Measurements from ENCODE around the gene C11orf21.
"Not testable (repeated sequence)": the region's sequence is repeated elsewhere in the genome, so short reads cannot be mapped to it uniquely, and the experiment has no call there.

The C11orf21 gene

DNA sequence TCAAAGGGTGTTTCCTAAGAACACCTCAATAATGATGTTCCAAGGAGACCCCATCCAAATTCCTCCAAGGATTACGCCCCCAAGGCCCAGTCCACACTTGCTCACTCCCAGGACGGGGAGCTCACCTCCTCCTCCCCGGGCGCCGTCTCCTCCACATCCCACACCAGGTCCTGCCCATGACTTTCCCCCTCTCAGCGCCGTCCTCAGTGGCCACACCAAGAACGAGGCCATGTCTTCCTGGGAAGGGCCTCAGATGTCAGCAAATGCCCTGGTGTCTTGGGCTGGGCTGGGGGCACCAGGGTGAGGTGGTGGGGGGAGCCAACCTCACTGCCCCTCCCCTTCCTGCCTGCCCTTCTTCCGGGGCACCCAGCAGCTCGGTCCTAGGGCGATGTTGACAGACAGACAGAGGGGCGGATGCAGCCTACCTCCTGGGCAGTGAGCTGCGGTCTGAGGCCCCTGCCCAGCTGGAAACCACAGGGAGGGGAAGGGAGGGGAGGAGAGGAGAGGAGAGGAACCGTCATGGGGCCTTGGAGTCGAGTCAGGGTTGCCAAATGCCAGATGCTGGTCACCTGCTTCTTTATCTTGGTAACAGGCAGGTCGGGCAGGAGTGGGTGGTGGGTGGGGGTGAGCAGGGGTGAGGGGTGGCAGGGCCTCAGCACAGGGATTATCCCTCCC lies at the start of gene C11orf21, which contains the start of gene TSPAN32:
Gene C11orf21 (minus strand): TSS at position 288 of the 675 bp plus-strand sequence. CDS start 110 bp downstream, at position 178.
Gene TSPAN32 (plus strand): TSS at position 383 of the 675 bp plus-strand sequence. CDS start 137 bp downstream, at position 520.
- DNase-seq, result no peak

- DNase-seq, result no peak
Measured at GRCh38 chr11:2348986-2349385, 47.3 kb upstream of the C11orf21 start.

DNA sequence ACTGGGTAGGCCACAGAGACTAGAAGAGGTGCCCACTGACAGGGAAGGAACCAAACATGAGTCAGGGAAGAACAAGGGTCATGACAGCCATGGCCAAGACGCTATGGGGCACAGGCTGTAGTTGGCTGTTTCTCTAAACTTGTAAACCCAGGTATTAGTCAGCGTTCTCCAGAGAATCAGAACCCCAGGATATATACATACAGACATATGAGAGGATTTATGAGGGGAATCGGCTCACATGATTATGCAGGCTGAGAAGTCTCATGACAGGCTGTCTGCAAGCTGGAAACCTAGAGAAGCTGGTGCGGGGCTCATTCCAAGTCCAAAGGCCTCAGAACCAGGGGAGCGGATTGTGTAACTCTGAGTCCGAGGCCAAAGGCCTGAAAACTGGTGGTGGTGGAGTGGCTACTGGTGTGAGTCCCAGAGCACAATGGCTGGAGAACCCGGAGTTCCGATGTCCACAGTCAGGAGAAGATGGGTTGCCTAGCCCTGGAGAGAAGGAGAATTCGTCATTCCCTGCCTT lies 45.7 kb upstream of the C11orf21 start:
- no peak for DNase-seq

GRCh38 chr11:2346586-2347307 lies 45.0 kb upstream of the C11orf21 start:
- no peak for DNase-seq

GRCh38 chr11:2346014-2346413 lies 44.3 kb upstream of the C11orf21 start:
- no peak for DNase-seq

DNA sequence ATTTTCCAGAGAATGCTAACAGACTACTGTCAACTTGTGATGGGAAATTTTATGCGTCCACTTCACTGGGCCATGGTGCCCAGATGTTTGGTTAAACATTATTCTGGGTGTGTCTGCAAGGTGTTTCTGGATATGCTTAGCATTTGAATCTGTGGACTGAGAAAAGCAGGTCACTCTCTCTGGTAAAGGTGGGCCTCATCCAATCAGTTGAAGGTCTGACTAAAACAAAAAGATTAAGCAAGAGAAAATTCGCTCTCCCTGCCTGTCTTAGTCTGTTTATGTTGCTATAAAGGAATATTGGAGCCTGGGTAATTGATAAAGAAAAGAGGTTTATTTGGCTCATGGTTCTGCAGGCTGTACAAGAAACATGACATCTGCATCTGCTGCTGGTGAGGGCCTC lies 43.3 kb upstream of the C11orf21 start:
- no peak for DNase-seq

DNA sequence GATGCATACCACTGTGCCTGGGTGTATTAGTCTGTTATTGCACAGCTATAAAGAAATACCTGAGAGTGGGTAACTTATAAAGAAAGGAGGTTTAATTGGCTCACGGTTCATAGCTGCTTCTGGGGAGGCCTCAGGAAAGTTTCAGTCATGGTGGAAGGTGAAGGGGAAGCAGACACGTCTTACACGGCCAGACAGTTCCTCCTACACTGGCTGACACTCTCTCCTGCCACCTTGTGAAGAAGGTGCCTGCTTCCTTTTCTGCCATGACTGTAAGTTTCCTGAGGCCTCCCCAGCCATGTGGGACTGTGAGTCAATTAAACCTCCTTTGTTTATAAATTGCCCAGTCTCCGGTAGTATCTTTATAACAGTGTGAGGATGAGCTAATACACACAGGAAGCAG lies 41.8 kb upstream of the C11orf21 start:
- DNase-seq, result no peak

DNA sequence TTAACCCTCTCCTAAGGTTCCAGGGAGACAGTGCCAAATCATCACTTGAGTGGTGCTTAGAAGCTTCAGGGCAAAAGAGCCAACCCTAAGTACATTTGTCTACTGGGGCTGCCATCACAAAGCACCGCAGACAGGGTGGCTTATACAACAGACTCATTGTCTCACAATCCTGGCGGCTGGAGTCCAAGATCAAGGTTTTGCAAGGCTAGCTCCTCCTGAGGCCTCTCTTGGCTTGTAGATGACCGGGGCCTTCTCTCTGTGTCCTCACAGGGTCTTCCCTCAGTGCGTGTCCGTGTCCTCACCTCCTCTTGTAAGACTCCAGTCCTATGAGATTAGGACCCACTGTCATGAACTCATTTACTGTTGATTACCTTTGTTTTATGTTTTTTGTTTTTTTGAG lies 41.3 kb upstream of the C11orf21 start:
- DNase-seq, result no peak

DNA sequence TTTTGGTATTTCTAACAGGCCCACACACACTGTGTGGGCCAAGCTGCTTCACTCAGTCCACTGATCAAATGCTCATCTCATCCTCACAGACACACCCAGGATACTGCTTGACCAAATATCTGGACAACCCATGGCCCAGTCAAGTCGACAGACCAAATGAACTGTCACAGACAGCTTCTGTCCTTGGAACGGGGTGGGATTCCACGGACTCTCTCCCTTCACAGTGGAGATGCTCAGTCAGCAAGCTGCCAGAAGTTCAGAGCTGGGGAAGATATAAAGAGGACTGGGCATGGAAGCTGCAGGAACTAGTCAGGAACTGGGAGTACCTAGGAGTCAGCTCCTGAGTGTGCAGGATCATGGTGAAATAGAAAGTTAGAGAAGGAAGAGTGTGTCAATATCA lies 40.8 kb upstream of the C11orf21 start:
- DNase-seq, result no peak

DNA sequence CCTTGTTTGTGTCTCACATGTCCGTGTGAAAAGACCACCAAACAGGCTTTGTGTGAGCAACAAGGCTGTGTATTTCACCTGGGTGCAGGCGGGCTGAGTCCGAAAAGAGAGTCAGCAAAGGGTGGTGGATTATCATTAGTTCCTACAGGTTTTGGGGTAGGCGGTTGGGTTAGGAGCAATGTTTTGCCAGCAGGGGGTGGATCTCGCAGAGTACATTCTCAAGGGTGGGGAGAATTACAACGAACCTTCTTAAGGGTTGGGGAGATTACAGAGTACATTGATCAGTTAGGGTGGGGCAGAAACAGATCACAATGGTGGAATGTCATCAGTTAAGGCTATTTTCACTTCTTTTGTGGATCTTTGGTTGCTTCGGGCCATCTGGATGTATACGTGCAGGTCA lies 37.0 kb upstream of the C11orf21 start:
- not testable (repeated sequence) for DNase-seq

- DNase-seq, result not testable (repeated sequence)
Measured at GRCh38 chr11:2335286-2335685, 33.6 kb upstream of the C11orf21 start.

DNA sequence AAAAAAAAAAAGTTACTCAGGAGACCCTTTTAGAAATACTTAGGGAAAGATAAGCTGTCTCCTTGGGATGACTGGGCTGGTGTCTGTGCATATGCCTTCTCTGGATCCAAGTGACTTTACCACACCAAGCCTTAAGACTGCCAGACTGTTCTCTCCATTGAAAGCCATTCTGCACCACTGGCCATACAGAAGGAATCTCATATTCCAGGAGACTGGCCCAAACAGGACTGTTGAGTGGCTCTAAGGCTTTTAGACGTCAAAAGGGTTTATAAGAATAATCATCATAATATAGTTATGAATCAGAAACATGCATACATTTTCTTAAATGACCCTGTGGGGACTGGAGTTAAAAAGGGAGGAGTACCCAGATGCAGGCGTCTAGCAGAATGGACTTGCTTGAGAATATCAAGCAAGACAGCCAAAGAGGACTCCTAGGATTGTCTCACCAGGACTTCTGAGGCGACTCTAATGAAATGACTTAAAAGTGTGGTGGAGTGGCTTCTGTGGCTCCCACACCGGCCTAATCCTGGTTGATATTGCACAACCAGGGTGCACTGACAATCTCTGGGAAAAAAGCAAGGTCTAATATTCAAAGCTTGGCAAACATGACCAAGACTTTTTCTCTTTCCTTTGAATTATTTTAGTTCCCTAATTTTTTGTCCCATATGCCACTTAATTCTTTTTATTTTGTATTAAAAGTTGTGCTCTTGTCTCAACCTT lies 31.9 kb upstream of the C11orf21 start:
- DNase-seq, result not testable (repeated sequence)

- not testable (repeated sequence) for DNase-seq
Measured at GRCh38 chr11:2332569-2332968, 30.9 kb upstream of the C11orf21 start.

DNA sequence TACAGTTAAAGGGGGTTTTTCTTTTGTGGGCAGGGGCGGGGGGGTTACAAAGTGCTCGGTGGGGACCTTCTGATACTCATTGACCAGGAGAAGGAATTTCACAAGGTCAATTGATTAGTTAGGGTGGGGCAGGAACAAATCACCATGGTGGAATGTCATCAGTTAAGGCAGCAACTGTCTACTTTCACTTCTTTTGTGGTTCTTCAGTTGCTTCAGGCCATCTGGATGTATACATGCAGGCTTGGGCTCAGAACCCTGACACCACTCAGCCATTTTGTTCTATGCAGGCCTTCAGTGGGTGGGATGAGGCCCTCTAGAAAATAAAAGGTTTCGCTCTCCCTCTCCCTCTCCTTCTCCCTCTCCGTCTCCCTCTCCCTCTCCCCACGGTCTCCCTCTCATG lies 29.7 kb upstream of the C11orf21 start:
- no peak for DNase-seq

DNA sequence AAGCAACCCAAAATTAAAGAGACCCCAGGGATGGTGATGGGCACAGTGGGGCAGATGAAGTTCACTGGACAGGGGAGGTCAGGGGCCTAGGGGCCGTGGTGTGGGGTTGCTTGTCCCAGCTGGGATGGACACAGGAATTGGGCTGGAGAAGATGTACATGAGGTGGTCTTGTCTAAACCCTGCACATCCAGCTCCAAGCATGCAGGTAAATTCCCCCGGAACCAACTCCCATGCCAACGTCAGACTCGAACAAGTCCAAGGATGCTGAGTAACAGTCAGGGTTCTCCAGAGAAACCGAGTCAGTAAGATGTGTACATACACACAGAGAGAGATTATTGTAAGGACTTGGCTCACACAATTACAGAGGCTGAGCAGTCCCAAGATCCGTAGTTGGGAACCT lies 29.0 kb upstream of the C11orf21 start:
- DNase-seq, result no peak

DNA sequence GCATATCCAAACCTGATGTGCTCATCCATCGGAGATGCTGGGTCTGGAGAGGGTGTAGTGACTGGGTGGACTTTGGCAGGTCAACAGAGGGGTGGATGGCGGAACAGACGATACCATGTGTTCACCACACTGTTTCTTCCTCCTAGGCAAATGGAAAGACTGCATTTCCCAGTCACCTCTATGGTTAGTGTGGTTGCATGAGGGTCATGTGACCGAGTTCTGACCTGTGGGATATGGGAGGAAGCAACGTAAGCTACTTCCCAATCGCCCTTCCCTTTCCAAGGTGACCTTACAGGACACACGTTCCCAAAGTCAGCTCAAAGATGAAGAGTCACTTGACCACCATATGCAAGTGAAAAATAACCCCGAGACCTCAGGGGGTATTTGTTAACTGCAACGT lies 27.8 kb upstream of the C11orf21 start:
- DNase-seq, result no peak

- DNase-seq, result no peak
Measured at GRCh38 chr11:2328656-2329354, 27.1 kb upstream of the C11orf21 start.

DNA sequence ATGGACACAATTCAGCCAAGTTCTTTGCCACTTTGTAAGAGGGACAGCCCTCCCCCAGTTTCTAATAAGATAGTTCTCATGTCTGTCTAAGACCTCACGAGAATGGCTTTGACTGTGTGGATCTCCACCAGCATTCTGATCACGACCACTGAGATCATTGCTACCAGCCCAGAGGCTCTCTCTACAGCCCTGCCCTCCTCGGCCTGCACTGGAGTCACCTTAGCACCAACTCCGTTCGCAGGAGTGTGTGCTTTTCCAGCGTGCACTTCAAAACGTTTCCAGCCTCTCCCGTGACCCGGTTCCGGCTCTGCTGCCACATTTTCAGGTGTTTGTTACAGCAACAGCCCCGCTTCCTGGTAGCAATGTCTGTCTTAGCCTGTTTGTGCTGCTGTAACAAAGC lies 26.3 kb upstream of the C11orf21 start:
- no peak for DNase-seq

DNA sequence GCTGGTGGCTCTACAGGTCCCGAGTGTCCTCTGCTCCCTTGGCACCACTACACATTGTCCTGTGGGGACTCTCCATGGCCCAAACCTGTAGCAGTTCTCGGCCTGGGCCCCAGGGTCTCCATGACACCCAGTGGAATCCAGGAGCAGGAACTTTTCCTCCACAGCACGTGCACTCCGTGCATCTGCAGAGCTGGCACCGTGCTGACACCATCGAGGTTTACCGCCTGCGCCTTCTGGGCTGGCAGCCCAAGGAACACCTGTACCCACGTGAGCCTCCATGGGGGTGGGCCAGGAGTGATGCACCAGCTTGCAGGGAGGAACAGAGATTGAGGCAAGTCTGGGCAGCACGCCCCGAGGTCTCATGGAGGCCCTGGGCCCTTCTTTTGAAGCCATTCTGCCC lies 25.3 kb upstream of the C11orf21 start:
- DNase-seq, result no peak

GRCh38 chr11:2325719-2326118 lies 24.0 kb upstream of the C11orf21 start:
- DNase-seq, result no peak

DNA sequence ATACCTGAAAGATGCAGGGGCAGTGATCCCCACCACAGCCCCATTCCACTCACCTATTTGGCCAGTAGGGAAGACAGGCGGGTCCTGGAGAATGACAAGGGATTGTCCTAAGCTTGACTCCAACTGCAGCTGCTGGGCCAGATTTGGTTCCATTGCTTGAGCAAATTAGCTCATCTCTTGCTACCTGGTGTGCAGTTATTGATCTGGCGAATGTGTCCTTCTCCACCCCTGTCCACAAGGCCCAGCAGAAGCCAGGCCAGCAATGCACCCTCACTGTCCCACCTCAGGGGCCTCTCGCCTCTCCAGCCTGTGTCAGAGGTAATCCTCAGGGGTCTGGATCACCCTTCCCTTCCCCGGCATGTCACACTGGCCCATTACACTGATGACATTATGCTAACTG lies 23.4 kb upstream of the C11orf21 start:
- DNase-seq, result no peak

DNA sequence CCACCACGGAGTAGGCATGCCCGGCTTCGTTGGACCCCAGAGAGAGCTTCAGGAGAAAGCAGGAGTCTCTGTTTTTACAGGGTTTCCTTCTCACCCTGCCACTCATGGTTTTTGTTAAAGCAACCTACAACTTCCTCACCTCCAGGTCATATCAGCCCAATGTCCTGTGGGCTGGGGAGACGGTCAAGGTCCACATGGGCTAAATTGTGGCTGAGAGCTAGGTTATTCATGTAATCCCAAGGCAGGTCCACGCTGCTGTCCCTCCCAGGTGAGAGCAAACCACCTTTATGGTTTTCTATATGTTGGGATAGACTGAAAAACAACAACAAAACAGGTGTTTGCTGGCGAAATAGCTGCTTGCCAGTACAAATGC lies 19.6 kb upstream of the C11orf21 start:
- no peak for DNase-seq

All from activated T-cell treated with anti-CD3 and anti-CD28 coated beads for 4 hours (primary cell).